Chondrocyte (in vitro differentiated cells): ENCODE results near the gene MAML3. TPM values are rescaled to one million over a fixed set of nuclear protein-coding genes. Genes with fewer than 3 reads are reported as not detected.

ENCODE experiments used
- DNase-seq: peaks from one replicate; pipeline ENCODE4 v3.0.0; 2021; ENCODE audit warnings: mixed read lengths, low spot score
- H3K27ac Mint-ChIP-seq: one replicate; pipeline ENCODE4 v1.8.0; 2021; ENCODE audit warnings: mild to moderate bottlenecking, moderate library complexity, mixed read lengths; ENCODE audit not compliant: unreplicated experiment
- H3K27me3 Mint-ChIP-seq: 2 replicates; pipeline ENCODE4 v1.8.0; 2021; ENCODE audit warnings: low read depth, mixed read lengths
- H3K36me3 Mint-ChIP-seq: 2 replicates; pipeline ENCODE4 v1.8.0; 2021; ENCODE audit warnings: low read depth, mixed read lengths
- H3K4me1 Mint-ChIP-seq: 2 replicates; pipeline ENCODE4 v1.8.0; 2021; ENCODE audit warnings: low read depth, mild to moderate bottlenecking, mixed read lengths
- H3K4me3 Mint-ChIP-seq: one replicate; pipeline ENCODE4 v1.8.0; 2021; ENCODE audit warnings: mild to moderate bottlenecking, moderate library complexity, mixed read lengths; ENCODE audit not compliant: unreplicated experiment
- H3K9me3 Mint-ChIP-seq: 2 replicates; pipeline ENCODE4 v1.8.0; 2021; ENCODE audit warnings: low read depth, mixed read lengths
- CTCF ChIP-seq: fragments of 200-600 bp; sonication (generic); IDR thresholded peaks from 2 replicates; pipeline ENCODE4 v1.5.0; 2021; ENCODE audit warnings: antibody characterized with exemption, mild to moderate bottlenecking, moderate library complexity
- total RNA-seq: library from RNA; stranded (reverse); gene quantifications from 3 replicates; pipeline ENCODE4 v1.2.1, GENCODE V29; 2021

Gene MAML3
- total RNA-seq, 1 donor from 2014 or later = 1.6 TPM

- no peak overlapping the region for H3K27ac Mint-ChIP-seq
- H3K36me3 Mint-ChIP-seq = no peaks in the 10 kb centered on the region
- no peaks in the 10 kb centered on the region for H3K4me1 Mint-ChIP-seq
- TF ChIP-seq CTCF = no peak
- H3K4me3 Mint-ChIP-seq = no peak overlapping the region
- H3K27me3 Mint-ChIP-seq = peaks cover 7% of the 10 kb centered on the region
- no peak for DNase-seq
- H3K9me3 Mint-ChIP-seq = no peaks in the 10 kb centered on the region
Measured at GRCh38 chr4:139934708-139935195, 219.2 kb downstream of the MAML3 start.

GRCh38 chr4:139934057-139934707 is 219.8 kb downstream of the MAML3 start:
- Mint-ChIP-seq H3K4me1 (no peaks in the 10 kb centered on the region), H3K4me3 (no peak overlapping the region), H3K27me3 (peaks cover 7% of the 10 kb centered on the region), H3K9me3 (no peaks in the 10 kb centered on the region), H3K27ac (no peak overlapping the region), H3K36me3 (no peaks in the 10 kb centered on the region)
- no peak for DNase-seq
- TF ChIP-seq CTCF = no peak

GRCh38 chr4:139933541-139933940 is 220.4 kb downstream of the MAML3 start:
- peaks cover 10% of the 10 kb centered on the region for H3K27me3 Mint-ChIP-seq
- no peak overlapping the region for H3K4me3 Mint-ChIP-seq
- H3K4me1 Mint-ChIP-seq = no peaks in the 10 kb centered on the region
- no peak overlapping the region for H3K27ac Mint-ChIP-seq
- H3K36me3 Mint-ChIP-seq = peaks cover 2% of the 10 kb centered on the region
- DNase-seq = no peak
- no peak for TF ChIP-seq CTCF
- H3K9me3 Mint-ChIP-seq = no peaks in the 10 kb centered on the region

GRCh38 chr4:139933104-139933503 is 220.9 kb downstream of the MAML3 start:
- no peak for DNase-seq
- Mint-ChIP-seq H3K4me3 (no peak overlapping the region), H3K4me1 (no peaks in the 10 kb centered on the region), H3K27ac (no peak overlapping the region), H3K27me3 (peaks cover 10% of the 10 kb centered on the region), H3K9me3 (no peaks in the 10 kb centered on the region), H3K36me3 (peaks cover 2% of the 10 kb centered on the region)
- no peak for TF ChIP-seq CTCF

GRCh38 chr4:139924782-139925181 is 229.2 kb downstream of the MAML3 start:
- Mint-ChIP-seq H3K9me3 (no peaks in the 10 kb centered on the region), H3K27ac (no peak overlapping the region), H3K27me3 (peaks cover 3% of the 10 kb centered on the region), H3K36me3 (peaks cover 2% of the 10 kb centered on the region), H3K4me1 (peaks cover 26% of the 10 kb centered on the region), H3K4me3 (no peak overlapping the region)
- TF ChIP-seq CTCF = no peak
- no peak for DNase-seq
